Sigmoid colon (tissue), 4 donors: ENCODE data around the gene CACNG4.
"Not testable (repeated sequence)": the region's sequence is repeated elsewhere in the genome, so short reads cannot be mapped to it uniquely, and the experiment has no call there.

Experiments used
- CTCF ChIP-seq, 4 experiments: fragments of 450-650 bp in 3 of 4; fragments of 200-600 bp in 1 of 4; IDR thresholded peaks; one replicate each; pipeline ENCODE4 v1.5.1; 2016 to 2019; ENCODE audit warnings: antibody characterized with exemption in 4 of 4, mild to moderate bottlenecking in 3 of 4, moderate library complexity in 2 of 4
- EP300 ChIP-seq, 4 donors: sonication (generic); formaldehyde crosslinking; IDR thresholded peaks; one replicate each; pipeline ENCODE4 v1.6.1; 2017; ENCODE audit warnings: antibody characterized with exemption in 4 of 4
- POLR2AphosphoS5 ChIP-seq, 4 donors: sonication (generic); formaldehyde crosslinking; IDR thresholded peaks; one replicate each; pipeline ENCODE4 v1.6.1; 2017; ENCODE audit warnings: antibody characterized with exemption in 4 of 4

- TF ChIP-seq EP300, POLR2AphosphoS5, CTCF (IDR thresholded peaks at IDR 0.05): not testable (repeated sequence)
These were observed 7.9 kb downstream of the CACNG4 start for GRCh38 chr17:66972442-66972830.
